Naive thymus-derived CD4-positive, alpha-beta T cell (primary cell): ENCODE measurements around the gene FRMD4A. TPM values are rescaled to one million over a fixed set of nuclear protein-coding genes. Genes with fewer than 3 reads are reported as not detected.

ENCODE experiments used
- ATAC-seq: fragments of 150-1000 bp; cut with Tn5 transposase; 2 replicates; pipeline ENCODE4 v1.10.0; 2021; ENCODE audit warnings: mild to moderate bottlenecking, moderate library complexity
- CTCF ChIA-PET: fragments of 350-600 bp; sonication (Branson Sonifier 250); formaldehyde crosslinking; loops from one replicate; lab custom pipeline; 2021; ENCODE audit warnings: antibody characterized with exemption; lab: Charles Lee
- POLR2A ChIA-PET: fragments of 350-600 bp; sonication (Branson Sonifier 250); formaldehyde crosslinking; loops from one replicate; lab custom pipeline; 2021; ENCODE audit warnings: antibody characterized with exemption, inconsistent platforms; lab: Charles Lee
- DNase-seq, 9 donors: peaks; one replicate each; pipeline versions ENCODE4 v3.0.0 to v3.0.0-alpha.2; 2020 to 2022; ENCODE audit warnings: mixed read lengths in 1 of 9
- H3K27ac ChIP-seq: one replicate; pipeline ENCODE4 v1.7.0; 2013; ENCODE audit warnings: mild to moderate bottlenecking, low read depth, low read length, moderate library complexity
- H3K27me3 ChIP-seq, 2 donors: one replicate each; pipeline ENCODE4 v1.7.0; 2013; ENCODE audit warnings: low read length in 2 of 2, mild to moderate bottlenecking in 2 of 2, moderate library complexity in 2 of 2; ENCODE audit not compliant: control insufficient read depth in 2 of 2, insufficient read depth in 2 of 2
- H3K36me3 ChIP-seq, 3 experiments: 1 replicate in 2 of 3; 2 replicates in 1 of 3; pipeline ENCODE4 v1.7.0; 2013; ENCODE audit warnings: low read length in 3 of 3, mild to moderate bottlenecking in 3 of 3, moderate library complexity in 1 of 3; ENCODE audit not compliant: insufficient read depth in 3 of 3, control insufficient read depth in 2 of 3
- H3K4me1 ChIP-seq, 2 donors: one replicate each; pipeline ENCODE4 v1.7.0; 2013; ENCODE audit warnings: low read length in 2 of 2, mild to moderate bottlenecking in 2 of 2, moderate library complexity in 1 of 2; ENCODE audit not compliant: control insufficient read depth in 2 of 2, insufficient read depth in 2 of 2
- H3K4me3 ChIP-seq: 2 replicates; pipeline ENCODE4 v1.7.0; 2013; ENCODE audit warnings: mild to moderate bottlenecking, low read length
- H3K9me3 ChIP-seq, 3 experiments: 1 replicate in 2 of 3; 2 replicates in 1 of 3; pipeline ENCODE4 v1.7.0; 2013; ENCODE audit warnings: low read length in 3 of 3; ENCODE audit not compliant: control insufficient read depth in 2 of 3
- H3K27ac Mint-ChIP-seq, 9 donors: one replicate each; pipeline ENCODE4 v1.8.0; 2020 to 2022; ENCODE audit warnings: mixed read lengths in 9 of 9, mild to moderate bottlenecking in 8 of 9, moderate library complexity in 5 of 9, inconsistent platforms in 2 of 9
- H3K27me3 Mint-ChIP-seq, 5 donors: one replicate each; pipeline ENCODE4 v1.8.0; 2021 to 2022; ENCODE audit warnings: mixed read lengths in 5 of 5, mild to moderate bottlenecking in 1 of 5
- H3K36me3 Mint-ChIP-seq, 5 donors: one replicate each; pipeline ENCODE4 v1.8.0; 2020 to 2022; ENCODE audit warnings: mixed read lengths in 5 of 5, mild to moderate bottlenecking in 3 of 5, inconsistent platforms in 1 of 5
- H3K4me1 Mint-ChIP-seq, 7 donors: one replicate each; pipeline ENCODE4 v1.8.0; 2020 to 2022; ENCODE audit warnings: mixed read lengths in 7 of 7, mild to moderate bottlenecking in 3 of 7, inconsistent platforms in 1 of 7
- H3K4me3 Mint-ChIP-seq, 10 donors: one replicate each; pipeline ENCODE4 v1.8.0; 2020 to 2022; ENCODE audit warnings: mild to moderate bottlenecking in 10 of 10, mixed read lengths in 10 of 10, moderate library complexity in 6 of 10, inconsistent platforms in 2 of 10
- H3K9me3 Mint-ChIP-seq, 11 donors: one replicate each; pipeline ENCODE4 v1.8.0; 2020 to 2022; ENCODE audit warnings: mixed read lengths in 11 of 11, mild to moderate bottlenecking in 4 of 11, inconsistent platforms in 1 of 11, moderate library complexity in 1 of 11
- intact Hi-C, 2 donors: fragments of 100-400 bp; cut with micrococcal nuclease; formaldehyde crosslinking; loops; one replicate each; pipeline ENCODE4 v1.15.1; 2023
- polyA plus RNA-seq, 2 donors: library from polyadenylated mRNA; unstranded; fragments of 300-500 nt; fragmentation: Illumina TruSeq; gene quantifications; one replicate each; pipeline ENCODE4 v1.2.3, GENCODE V29; 2021
- total RNA-seq, 6 experiments: library from RNA in 5 of 6; stranded (reverse) in 5 of 6; gene quantifications; 1 replicate in 5 of 6; 2 replicates in 1 of 6; pipeline ENCODE4 v1.2.3 and lab custom pipeline; 2021 to 2026

FRMD4A gene
- total and polyA plus RNA-seq, 7 experiments from 2014 or later, result 0.10 to 3.1 (median 0.62) TPM

DNA sequence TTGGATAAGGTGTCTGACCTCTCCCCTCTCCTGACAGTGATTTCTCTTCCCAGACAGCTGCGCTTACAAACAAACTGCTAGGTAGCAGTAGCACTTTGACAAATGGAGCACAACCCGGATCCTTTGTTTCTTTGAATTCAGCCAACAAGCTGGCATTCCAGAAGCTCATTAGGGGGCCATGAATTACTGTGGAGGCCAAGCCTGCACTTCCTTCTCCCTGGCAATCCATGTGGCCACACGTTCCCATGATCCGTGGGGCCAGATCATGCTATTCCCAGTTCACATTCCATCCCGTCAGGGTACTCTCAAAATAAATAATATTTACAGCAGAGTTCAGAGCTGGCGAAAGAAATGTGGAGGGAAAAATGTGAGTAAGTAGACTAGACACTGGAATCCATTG is 571.6 kb downstream of the FRMD4A start:
- ChIA-PET POLR2A (no interaction called here), CTCF (no interaction called here)

DNA sequence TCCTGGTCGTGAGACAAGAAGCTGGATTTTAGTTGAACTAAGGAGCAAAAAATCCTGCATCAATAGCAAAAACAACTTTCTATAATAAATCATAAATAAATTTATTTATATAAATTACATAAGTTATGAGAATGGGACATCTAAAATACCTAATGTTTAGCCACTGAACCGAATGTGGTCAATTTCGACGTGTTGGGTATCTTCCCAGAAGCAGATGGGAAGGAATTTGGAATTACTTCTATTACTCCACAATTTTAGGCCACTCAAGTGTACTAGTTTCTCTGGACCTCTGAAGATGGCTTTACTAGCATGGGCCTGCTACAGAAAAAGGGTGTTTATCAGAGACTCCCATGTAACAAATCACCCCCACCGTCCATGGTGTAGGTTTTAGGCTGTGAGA is 572.0 kb downstream of the FRMD4A start:
- ATAC-seq (no peak), DNase-seq (no peak)
- Mint-ChIP-seq H3K27me3 (peaks cover 0 to 9% (median 0%) of the 10 kb centered on the region in 5 donors), H3K27ac (no peak overlapping the region), H3K9me3 (peaks cover 0 to 4% (median 0%) of the 10 kb centered on the region in 11 donors), H3K36me3 (no peaks in the 10 kb centered on the region), H3K4me1 (peaks cover 5 to 9% (median 6%) of the 10 kb centered on the region in 7 donors), H3K4me3 (no peak overlapping the region)
- no peaks in the 10 kb centered on the region for H3K4me1 ChIP-seq
- ChIA-PET POLR2A (no interaction called here), CTCF (no interaction called here)
- intact Hi-C loops, result no loop called here
- H3K27me3 ChIP-seq, result no peaks in the 10 kb centered on the region
- no peaks in the 10 kb centered on the region for H3K9me3 ChIP-seq
- no peak overlapping the region for H3K27ac ChIP-seq
- H3K4me3 ChIP-seq, result no peak overlapping the region
- H3K36me3 ChIP-seq, result no peaks in the 10 kb centered on the region

More for the DNA sequence above, 571.6 kb downstream of the FRMD4A start:
- DNase-seq, result no peak
- Histone ChIP-seq H3K4me1 (no peaks in the 10 kb centered on the region), H3K9me3 (no peaks in the 10 kb centered on the region), H3K27ac (no peak overlapping the region), H3K36me3 (no peaks in the 10 kb centered on the region), H3K27me3 (no peaks in the 10 kb centered on the region), H3K4me3 (no peak overlapping the region)
- Mint-ChIP-seq H3K27me3 (peaks cover 0 to 9% (median 0%) of the 10 kb centered on the region in 5 donors), H3K4me1 (peaks cover 5 to 9% (median 6%) of the 10 kb centered on the region in 7 donors), H3K9me3 (peaks cover 0 to 4% (median 0%) of the 10 kb centered on the region in 11 donors), H3K4me3 (no peak overlapping the region), H3K27ac (peak overlapping the region in 1 of 9 donors; percentile 31), H3K36me3 (no peaks in the 10 kb centered on the region)
- no peak for ATAC-seq
- intact Hi-C loops, result no loop called here

DNA sequence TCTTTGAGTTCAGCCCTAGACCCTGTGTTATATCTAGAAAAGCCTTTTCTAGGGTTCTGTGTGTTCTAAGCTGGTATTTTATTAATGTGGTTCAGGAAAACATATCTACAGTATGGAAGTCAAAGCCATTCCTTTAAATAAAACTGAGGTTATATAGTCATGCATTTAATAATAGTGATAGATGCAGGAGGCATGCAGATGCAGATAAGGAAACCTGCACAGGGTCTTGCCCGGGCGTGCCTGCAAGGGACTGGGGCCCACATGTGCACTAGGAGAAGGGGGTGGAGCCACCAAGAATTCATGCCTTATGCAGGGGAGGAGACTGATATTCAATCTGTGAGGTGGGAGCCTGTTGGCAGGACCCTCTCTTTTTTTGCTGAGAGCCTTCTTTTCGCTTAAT is 572.4 kb downstream of the FRMD4A start:
- no peaks in the 10 kb centered on the region for H3K36me3 Mint-ChIP-seq
- Histone ChIP-seq H3K4me3 (no peak overlapping the region), H3K27ac (no peak overlapping the region), H3K36me3 (no peaks in the 10 kb centered on the region), H3K27me3 (no peaks in the 10 kb centered on the region), H3K9me3 (no peaks in the 10 kb centered on the region), H3K4me1 (no peaks in the 10 kb centered on the region)
- H3K4me1 Mint-ChIP-seq, result peaks cover 5 to 9% (median 6%) of the 10 kb centered on the region in 7 donors
- intact Hi-C loops, result no loop called here
- ATAC-seq, result no peak
- ChIA-PET CTCF (no interaction called here), POLR2A (no interaction called here)
- DNase-seq, result no peak
- no peak overlapping the region for H3K4me3 Mint-ChIP-seq
- peaks cover 0 to 4% (median 0%) of the 10 kb centered on the region in 11 donors for H3K9me3 Mint-ChIP-seq
- H3K27me3 Mint-ChIP-seq, result peaks cover 0 to 9% (median 0%) of the 10 kb centered on the region in 5 donors
- H3K27ac Mint-ChIP-seq, result peak overlapping the region in 2 of 9 donors; percentile 49 to 83

GRCh38 chr10:13754277-13754676 is 576.4 kb downstream of the FRMD4A start:
- ATAC-seq (no peak), DNase-seq (no peak)
- CTCF ChIA-PET, result interaction anchor here (0.7 kb wide), 1 partner anchor 11 kb away, joined by 3 read pairs; no protein-coding TSS in a partner anchor
- Histone ChIP-seq H3K4me3 (no peak overlapping the region), H3K4me1 (no peaks in the 10 kb centered on the region), H3K36me3 (no peaks in the 10 kb centered on the region), H3K27ac (no peak overlapping the region), H3K9me3 (no peaks in the 10 kb centered on the region), H3K27me3 (no peaks in the 10 kb centered on the region)
- intact Hi-C loops, result no loop called here
- no peaks in the 10 kb centered on the region for H3K36me3 Mint-ChIP-seq
- POLR2A ChIA-PET, result interaction anchor here (0.6 kb wide), 1 partner anchor 12 kb away, joined by 3 read pairs; no protein-coding TSS in a partner anchor
- H3K27me3 Mint-ChIP-seq, result peaks cover 0 to 25% (median 5%) of the 10 kb centered on the region in 5 donors
- peak overlapping the region in 1 of 9 donors; percentile 16 for H3K27ac Mint-ChIP-seq
- H3K9me3 Mint-ChIP-seq, result peaks cover 0 to 4% (median 0%) of the 10 kb centered on the region in 11 donors
- H3K4me3 Mint-ChIP-seq, result no peak overlapping the region
- H3K4me1 Mint-ChIP-seq, result peaks cover 5 to 13% (median 7%) of the 10 kb centered on the region in 7 donors

GRCh38 chr10:13751191-13751764 is 579.4 kb downstream of the FRMD4A start:
- no peak overlapping the region for H3K27ac ChIP-seq
- ATAC-seq (no peak), DNase-seq (no peak)
- intact Hi-C loops, result no loop called here
- no peaks in the 10 kb centered on the region for H3K36me3 Mint-ChIP-seq
- H3K4me3 Mint-ChIP-seq, result no peak overlapping the region
- H3K4me1 Mint-ChIP-seq, result peaks cover 0 to 7% (median 2%) of the 10 kb centered on the region in 7 donors
- no peak overlapping the region for H3K4me3 ChIP-seq
- no peaks in the 10 kb centered on the region for H3K9me3 Mint-ChIP-seq
- CTCF ChIA-PET, result no interaction called here
- no peaks in the 10 kb centered on the region for H3K4me1 ChIP-seq
- no peak overlapping the region for H3K27ac Mint-ChIP-seq
- POLR2A ChIA-PET, result interaction anchor here (0.6 kb wide), 1 partner anchor 1411 kb away, joined by 3 read pairs; no protein-coding TSS in a partner anchor
- H3K27me3 ChIP-seq, result no peaks in the 10 kb centered on the region
- no peaks in the 10 kb centered on the region for H3K9me3 ChIP-seq
- H3K36me3 ChIP-seq, result no peaks in the 10 kb centered on the region
- peaks cover 0 to 31% (median 5%) of the 10 kb centered on the region in 5 donors for H3K27me3 Mint-ChIP-seq

GRCh38 chr10:13750299-13751190 is 580.2 kb downstream of the FRMD4A start:
- intact Hi-C loops, result no loop called here
- H3K36me3 ChIP-seq, result no peaks in the 10 kb centered on the region
- no peaks in the 10 kb centered on the region for H3K9me3 ChIP-seq
- peaks cover 0 to 7% (median 2%) of the 10 kb centered on the region in 7 donors for H3K4me1 Mint-ChIP-seq
- no peak overlapping the region for H3K4me3 Mint-ChIP-seq
- CTCF ChIA-PET, result no interaction called here
- peaks cover 0 to 38% (median 5%) of the 10 kb centered on the region in 5 donors for H3K27me3 Mint-ChIP-seq
- ATAC-seq (no peak), DNase-seq (no peak)
- H3K27ac ChIP-seq, result no peak overlapping the region
- no peak overlapping the region for H3K27ac Mint-ChIP-seq
- H3K36me3 Mint-ChIP-seq, result no peaks in the 10 kb centered on the region
- H3K4me1 ChIP-seq, result no peaks in the 10 kb centered on the region
- POLR2A ChIA-PET, result no interaction called here
- H3K27me3 ChIP-seq, result no peaks in the 10 kb centered on the region
- no peaks in the 10 kb centered on the region for H3K9me3 Mint-ChIP-seq
- H3K4me3 ChIP-seq, result no peak overlapping the region
